HG02623 (cell line): Measurements from ENCODE around the gene ADAM11.

Source experiments
- ATAC-seq: cut with Tn5 transposase; IDR thresholded peaks from one replicate; pipeline ENCODE4 v1.9.1; 2021; ENCODE audit warnings: moderate library complexity; ENCODE audit not compliant: unreplicated experiment

Gene ADAM11

DNA sequence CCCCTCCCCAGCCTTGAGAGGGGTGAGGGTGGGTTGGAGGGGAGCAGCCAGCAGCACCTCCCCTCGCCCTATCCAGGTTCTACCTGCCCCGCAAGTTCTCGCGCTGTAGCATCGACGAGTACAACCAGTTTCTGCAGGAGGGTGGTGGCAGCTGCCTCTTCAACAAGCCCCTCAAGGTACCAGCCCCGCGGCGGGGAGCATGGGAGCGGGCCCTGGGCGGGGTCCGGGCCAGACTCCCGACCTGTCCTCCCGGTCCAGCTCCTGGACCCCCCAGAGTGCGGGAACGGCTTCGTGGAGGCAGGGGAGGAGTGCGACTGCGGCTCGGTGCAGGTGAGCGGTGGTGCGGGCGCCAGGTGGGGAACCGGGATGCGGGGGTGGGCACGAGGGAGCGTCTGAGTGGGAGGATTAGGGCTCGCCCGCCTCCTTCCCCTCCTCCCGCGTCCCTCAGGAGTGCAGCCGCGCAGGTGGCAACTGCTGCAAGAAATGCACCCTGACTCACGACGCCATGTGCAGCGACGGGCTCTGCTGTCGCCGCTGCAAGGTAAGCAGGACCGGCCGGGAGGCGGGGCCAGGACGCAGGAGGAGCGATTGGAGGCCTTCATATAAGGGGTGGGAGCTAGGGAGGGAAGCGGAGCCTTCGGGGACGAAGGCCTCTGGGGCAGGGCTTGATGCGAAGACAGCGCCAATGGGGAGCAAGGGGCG lies 16.5 kb downstream of the ADAM11 start:
- peak; percentile 92 for ATAC-seq

- peak; percentile 8 for ATAC-seq
Observed at GRCh38 chr17:44775838-44776621, 17.2 kb downstream of the ADAM11 start.

GRCh38 chr17:44776628-44777393 lies 18.0 kb downstream of the ADAM11 start:
- ATAC-seq = no peak

GRCh38 chr17:44777394-44778348 lies 18.9 kb downstream of the ADAM11 start:
- no peak for ATAC-seq

DNA sequence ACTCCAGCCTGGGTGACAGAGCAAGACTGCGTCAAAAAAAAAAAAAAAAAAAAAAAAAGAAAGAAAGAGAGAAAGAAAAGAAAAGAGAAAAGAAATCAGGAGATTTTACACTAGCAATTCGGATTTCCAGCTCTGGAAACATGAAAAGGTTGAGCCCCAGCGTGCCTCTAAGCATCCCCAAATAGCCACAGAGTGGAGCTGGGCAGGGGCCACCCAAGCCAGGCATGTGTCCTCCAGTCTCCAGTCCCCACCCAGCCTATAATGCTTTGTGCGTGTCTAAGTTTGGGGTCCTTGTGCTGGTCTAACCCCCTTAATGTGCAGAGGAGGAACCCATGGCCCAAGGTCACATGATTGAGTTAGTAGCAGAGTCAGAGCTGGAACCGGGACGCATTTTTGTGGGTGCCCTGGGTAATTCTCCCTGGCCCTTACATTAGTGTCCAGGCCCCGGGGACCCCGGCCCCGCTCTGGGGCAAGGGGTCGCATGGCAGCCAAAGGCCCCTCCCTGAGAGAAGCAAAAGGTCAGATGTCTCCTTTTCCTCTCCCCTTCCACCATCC lies 19.9 kb downstream of the ADAM11 start:
- no peak for ATAC-seq

DNA sequence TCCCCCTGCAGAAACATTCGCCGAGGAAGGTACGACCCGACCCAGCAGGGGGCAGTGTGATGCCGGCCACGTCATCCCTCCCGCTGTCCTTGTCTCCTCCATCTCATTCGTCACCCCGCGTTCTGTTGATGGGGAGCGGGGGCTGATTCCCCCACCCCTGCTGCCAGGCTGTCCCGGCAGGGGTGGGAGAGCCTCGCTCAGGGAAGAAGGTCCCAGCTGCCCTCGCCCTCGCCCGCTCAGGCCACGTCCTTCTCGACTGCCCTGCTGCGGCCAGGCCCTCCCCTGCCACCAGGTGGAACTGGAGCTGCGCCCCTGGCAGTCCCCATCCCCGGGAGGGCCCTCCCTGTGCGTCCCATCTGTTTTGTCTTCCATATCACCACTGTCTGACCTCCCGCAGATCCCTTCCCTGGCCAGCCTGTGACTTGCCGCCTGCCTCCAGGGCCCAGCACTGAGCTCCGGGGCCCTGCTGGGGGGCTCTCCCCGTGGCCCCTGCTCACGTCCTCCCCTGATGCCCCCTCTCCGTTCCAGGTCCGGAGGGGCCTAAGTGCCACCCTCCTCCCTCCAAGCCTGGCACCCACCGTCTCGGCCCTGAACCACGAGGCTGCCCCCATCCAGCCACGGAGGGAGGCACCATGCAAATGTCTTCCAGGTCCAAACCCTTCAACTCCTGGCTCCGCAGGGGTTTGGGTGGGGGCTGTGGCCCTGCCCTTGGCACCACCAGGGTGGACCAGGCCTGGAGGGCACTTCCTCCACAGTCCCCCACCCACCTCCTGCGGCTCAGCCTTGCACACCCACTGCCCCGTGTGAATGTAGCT lies 20.6 kb downstream of the ADAM11 start:
- no peak for ATAC-seq

DNA sequence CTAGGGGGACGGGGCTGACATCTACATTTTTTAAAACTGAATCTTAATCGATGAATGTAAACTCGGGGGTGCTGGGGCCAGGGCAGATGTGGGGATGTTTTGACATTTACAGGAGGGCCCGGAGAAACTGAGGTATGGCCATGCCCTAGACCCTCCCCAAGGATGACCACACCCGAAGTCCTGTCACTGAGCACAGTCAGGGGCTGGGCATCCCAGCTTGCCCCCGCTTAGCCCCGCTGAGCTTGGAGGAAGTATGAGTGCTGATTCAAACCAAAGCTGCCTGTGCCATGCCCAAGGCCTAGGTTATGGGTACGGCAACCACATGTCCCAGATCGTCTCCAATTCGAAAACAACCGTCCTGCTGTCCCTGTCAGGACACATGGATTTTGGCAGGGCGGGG lies 21.4 kb downstream of the ADAM11 start:
- ATAC-seq = no peak

DNA sequence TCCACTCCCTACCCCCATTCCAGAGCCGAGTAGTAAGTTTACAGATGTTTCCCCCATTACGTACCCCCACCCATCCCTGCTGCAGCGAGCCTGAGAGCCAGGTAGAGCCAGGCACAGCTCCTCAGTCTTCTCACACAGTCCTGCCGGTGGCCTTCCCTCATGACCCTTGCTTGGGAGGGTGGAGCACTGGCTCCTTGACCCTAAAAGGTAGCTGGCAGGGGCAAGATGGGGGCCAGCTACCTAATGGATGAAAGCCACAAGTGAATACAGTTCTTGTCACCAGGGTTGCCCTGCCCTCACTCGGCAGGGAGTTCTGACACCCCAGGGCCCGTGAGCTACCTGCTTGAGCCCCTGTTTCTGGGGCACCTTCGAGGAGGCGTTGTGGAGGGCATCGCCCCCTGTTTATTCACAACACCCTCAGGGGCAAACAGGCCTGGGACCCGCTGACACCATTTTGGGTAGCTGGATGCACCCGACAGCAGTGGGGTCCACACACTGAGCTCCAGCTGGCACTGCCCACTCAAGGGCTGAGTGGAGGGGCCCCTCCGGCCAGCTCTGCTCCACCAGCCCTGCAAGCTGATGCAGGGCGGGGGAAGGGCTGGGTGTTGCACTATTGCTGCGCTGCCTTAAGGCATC lies 22.2 kb downstream of the ADAM11 start:
- no peak for ATAC-seq

- ATAC-seq = no peak
Observed at GRCh38 chr17:44781551-44782325, 22.9 kb downstream of the ADAM11 start.

GRCh38 chr17:44782326-44782850 lies 23.6 kb downstream of the ADAM11 start:
- ATAC-seq = no peak

GRCh38 chr17:44785921-44786320 lies 27.1 kb downstream of the ADAM11 start:
- ATAC-seq = no peak

GRCh38 chr17:44786551-44787081 lies 27.8 kb downstream of the ADAM11 start:
- no peak for ATAC-seq

GRCh38 chr17:44787271-44787940 lies 28.6 kb downstream of the ADAM11 start:
- no peak for ATAC-seq

GRCh38 chr17:44788139-44788538 lies 29.4 kb downstream of the ADAM11 start:
- ATAC-seq = no peak

DNA sequence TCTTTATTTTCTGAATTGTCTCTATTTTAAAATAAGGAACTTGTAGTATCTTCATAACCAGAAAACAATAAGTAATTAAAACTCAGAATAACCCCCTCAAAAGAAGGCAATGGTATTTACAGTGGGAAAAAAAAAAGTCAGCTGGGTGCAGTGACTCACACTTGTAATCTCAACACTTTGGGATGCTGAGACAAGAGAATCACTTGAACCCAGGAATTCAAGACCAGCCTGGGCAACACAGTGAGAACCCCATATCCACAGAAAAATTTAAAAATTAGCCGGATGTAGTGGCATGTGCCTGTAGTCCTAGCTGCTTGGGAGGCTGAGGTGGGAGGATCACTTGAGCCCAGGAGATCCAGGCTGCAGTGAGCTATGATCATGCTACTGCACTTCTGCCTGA lies 33.5 kb downstream of the ADAM11 start:
- ATAC-seq = no peak

DNA sequence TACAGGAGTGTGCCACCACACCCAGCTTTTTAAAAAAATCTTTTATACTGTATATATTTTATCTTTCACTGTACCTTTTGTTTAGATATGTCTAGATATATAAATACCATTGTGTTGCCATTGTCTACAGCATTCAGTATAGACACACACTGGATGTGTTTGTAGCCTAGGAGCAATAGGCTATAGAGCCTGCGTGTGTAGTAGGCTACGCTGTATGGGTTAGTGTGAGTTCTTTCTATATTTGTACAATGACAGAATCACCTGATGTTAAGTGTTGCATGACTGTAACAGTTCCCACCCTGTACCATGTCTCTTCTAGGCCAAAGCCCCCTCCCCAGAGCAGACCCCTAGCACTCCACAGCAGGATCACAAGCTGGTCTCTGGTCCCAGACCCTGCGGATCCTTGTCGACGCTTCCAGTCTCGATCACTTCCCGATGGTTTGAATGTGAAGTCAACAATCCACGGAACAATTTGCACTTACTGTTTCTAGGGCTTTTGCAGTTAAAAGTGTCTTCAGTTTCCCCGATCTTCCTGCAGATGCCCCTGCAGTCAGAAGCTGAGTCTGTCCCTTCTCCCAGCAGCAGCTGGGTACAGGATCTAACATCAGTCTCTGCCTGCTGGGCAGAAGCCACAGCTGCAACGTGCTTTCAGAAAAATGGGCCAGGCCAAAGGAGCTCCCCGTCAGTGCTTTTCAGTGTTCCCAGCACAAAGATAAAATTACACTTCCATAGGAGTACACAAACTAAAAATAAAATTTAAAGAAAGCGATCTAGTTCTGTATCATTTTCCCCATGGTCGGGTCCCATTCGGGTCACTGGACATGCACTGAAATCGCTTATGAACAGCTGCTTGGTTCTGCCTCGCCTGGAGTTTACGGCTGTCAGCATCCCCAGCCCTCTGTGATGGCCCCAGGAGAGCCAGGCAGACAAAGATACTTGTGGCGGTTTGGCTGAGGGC lies 35.4 kb downstream of the ADAM11 start:
- ATAC-seq = no peak
